AG08396 (cell line): Measurements from ENCODE around the gene UBAC2.
A peak's percentile ranks its signal among the peaks of the same experiment; 100 is the strongest.

Experiments
- DNase-seq: peaks from one replicate; pipeline ENCODE4 v3.0.0; 2012; ENCODE audit warnings: low spot score, mixed read lengths

The UBAC2 gene

DNA sequence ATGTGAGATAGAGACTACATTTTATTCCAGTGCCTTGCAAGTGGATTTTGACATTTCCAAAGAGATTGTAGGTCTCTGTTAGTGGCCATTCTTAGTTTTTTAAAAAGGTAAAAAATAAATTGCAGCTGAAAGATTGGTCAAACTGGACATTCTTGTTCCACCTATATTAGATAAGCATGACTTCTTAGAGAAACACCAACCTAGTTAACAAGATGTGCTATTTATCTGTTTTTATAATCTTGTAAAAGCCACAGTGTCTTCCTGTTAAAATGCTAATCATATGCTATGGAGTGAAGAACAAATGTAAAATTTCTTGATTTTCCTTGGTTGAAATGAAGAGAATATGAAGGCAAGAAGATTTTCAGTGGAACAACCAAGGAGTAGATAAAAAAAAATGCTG is 140.0 kb downstream of the UBAC2 start:
- no peak for DNase-seq

DNA sequence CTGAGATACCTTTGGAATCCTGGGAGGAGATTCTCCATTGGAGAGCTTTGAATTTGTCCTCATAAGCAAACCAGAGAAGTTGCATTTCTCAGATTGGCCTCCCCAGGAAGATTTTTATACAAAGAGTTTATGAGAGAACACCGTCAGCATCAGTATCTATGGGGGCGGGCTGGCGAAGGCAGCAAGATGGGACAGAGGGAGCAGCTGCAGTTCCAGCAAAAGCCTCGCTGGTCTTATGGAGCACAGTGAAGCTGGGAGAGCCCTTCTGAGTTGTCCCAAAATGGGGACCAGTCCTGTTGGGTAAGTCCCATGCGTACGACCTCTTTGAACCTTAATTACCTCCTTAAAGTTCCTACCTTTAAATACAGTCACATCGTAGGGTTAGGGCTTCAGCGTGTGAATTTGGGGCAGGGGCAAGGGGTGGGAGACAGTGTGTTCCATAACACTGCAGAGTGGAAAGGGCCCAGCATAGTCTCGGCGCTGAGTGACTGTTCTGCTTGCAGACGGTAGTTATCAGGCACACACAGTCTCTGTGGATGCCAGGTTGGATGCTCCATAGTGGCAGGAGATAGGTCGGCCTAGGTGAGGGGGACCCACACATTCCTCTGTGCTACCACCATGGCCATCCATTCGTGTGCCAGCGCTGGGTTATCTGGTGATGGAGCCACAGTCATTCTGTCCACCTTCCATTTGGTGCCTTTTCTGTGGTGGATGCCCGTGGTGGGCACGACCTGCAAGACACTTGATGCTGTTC is 141.5 kb downstream of the UBAC2 start:
- no peak for DNase-seq

DNA sequence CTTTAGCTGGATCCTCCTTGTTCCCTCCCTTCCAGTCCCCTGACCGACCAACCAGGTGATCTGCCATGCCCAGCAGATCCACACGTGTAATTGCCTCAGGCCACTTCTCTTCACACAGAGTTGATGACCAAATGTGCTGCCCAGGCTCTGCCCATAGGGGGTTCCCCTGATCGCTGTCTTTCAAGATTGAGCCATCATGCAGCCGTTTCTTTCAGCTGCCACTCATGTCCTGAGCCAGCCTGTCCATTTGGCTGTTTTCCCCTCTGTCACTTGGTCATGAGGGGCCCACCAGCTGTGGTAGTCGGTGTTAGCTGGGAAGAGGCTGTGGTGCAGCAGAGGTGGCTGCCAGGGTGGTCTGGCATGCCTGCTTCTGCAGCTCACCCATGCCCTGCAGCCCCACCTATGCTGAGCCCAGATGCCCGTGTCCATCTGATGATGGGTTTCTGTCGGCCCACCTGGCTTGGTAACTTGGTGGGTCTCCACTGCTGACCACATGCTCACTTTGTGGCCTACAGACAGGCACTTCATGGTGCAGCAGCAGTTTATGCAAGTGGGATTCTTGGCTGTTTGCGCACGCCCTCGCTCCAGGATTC is 142.2 kb downstream of the UBAC2 start:
- DNase-seq, result no peak

DNA sequence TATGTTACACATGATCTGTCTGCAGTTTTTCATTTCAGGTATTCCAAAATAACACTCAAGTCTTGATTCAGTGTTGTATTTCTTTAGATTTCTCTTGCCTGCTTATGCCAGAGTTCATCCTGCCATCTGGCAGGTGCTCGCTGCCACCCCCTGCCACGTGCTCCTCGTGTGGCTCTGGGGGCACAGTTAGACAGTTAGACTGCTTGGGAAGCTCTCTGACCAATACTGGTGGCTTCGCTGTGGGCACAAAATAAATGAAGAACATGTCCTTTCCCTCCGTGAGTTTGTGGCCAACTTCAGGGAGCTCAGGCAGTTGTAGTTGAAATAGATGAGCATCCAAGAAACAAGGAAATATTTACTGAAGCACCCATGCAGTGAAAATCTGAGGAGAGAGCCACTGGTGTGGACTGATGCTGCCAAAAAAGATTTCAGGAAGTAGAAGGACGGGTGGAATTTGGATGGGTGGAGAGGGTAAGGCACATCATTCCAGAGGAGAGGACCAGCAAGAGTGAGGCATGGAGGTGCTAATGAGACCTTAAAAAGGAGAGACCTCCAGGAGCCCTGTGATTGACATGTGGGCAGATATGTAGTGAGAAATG is 144.1 kb downstream of the UBAC2 start:
- DNase-seq, result no peak

DNA sequence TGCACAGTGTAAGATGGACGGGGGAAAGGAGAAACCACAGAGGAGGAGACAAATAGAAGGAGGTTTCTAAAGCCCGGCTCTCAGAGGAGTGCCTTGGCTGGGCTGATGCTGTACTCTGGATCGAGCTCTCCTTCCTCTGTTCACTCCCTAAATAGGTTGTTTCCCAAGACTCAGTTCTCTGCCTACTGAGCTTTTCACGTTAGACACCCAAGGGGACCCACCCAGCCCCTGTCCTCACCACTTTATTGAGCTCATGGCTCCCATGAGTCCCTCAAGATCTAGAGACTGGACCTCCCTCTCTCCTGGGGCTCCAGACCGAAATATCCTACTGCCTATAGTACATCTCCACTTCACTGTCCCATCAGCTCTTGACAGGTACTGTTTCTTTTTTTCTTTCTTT is 144.7 kb downstream of the UBAC2 start:
- DNase-seq, result no peak

DNA sequence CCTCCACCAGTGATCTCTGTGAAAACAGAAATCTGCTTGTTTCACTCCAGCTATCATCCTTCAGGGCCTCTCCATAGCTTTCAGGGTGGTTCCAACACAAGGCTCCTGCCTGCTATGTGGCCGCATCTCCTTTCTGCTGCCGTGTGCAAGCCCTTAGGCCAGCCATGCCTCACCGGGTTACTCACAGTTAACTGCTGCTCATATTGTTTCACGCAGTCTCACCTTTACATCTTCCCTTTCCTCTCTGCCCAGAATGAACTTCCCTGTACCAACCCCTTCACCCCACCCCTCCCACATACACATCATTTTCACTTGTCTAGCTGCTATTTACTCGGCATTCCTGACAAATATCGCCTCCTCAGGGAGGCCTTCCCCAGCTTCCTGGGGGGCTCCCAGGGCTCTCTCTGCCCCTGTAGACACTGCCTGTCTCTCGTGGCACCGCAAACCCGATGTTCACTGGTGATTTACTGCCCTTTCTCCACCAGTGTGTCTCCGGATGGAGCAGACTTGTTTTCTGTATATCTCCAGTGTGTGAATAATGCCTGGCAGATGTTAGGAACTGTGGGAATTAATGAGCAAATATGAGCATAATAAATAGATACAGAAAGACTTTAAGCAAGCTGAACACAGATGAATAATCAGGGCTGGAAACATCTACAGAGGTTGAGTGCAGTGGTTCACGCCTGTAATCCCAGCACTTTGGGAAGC is 145.8 kb downstream of the UBAC2 start:
- no peak for DNase-seq

DNA sequence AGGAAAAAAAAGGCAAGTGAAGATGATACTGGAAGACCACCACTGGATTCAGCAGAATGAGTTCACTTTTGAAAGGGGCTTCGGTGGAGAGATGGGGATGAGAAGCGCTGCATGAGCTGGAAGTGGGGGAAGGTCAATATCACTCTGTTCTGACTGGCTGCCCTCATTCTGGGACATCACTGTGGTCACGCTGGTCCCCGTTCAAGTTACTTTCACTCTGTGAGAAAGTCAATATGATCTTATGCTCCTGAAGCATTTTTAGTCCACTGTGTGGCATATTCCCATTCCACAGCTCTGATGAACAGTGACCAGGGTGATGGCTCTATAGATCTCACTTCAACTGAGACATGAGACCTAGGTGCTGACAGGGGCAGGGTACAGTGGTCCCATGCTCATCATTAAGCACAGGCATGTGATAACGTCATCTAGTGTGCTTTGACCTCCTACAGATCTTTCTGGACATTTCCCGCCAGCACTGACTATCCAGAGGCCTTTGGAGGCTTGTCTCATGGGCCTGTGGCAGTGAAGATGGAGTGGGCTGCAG is 146.8 kb downstream of the UBAC2 start:
- no peak for DNase-seq

DNA sequence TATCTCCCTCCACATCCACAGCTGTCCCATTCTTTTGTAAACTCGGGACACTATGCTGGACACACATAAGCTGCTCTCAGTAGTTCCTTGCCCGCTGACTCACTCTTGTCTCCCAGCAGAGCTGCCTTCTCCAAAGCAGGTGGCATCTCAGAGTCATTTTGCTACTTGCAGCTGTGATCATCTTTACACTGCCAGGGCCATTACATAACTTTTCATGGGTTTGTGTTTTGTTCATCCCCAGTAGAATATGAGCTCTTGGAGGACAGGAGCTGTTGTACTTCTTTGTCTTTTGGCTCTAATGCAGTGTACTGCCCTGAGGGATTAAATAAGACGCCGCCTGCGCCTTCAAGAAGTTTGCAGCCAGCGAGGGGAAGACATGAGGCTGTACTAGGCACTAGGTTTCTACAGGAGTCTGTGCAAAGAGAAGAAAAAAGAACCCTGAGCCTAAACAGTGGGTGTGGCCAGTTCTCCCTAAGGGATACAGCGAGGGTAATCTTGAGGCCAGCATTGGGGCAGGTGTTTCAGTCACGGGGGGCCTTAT is 147.3 kb downstream of the UBAC2 start:
- no peak for DNase-seq

DNA sequence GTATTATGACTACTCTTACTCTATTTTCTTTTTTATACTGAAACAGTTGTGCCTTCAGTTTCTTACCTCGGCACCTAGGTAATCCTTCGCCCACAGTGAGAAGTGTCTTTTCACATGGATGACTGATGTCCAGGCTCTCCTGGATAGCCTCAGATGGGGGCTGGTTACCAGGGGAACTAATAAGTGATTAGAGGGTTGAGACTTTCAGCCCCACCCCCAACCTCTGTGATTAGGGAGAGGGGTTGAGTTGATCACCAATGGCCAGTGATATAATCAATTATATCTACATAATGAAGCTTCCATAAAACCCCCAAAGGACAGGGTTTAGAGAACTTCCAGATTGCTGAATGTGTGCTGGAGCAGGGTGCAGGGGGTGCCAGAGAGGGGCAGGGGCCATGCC is 149.5 kb downstream of the UBAC2 start:
- DNase-seq, result no peak

DNA sequence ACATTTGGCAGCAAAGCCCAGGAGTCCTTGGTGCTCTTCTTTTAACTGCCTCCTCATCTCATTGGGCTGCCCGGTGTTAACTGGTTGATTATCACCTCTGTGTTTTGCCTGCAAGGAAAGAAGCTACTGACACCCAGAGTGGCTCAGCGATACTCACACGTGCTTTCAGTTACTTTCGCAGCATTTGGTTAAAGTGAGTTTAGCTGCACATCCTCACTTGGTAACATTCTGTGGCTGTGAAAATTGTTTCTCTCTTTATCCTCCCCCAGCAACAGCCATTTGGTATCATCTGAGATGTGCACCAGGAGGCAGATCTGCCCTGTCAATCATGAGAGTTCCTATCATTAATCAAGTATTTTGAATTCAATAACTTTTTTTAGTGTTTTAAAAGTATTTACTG is 151.1 kb downstream of the UBAC2 start:
- no peak for DNase-seq

DNA sequence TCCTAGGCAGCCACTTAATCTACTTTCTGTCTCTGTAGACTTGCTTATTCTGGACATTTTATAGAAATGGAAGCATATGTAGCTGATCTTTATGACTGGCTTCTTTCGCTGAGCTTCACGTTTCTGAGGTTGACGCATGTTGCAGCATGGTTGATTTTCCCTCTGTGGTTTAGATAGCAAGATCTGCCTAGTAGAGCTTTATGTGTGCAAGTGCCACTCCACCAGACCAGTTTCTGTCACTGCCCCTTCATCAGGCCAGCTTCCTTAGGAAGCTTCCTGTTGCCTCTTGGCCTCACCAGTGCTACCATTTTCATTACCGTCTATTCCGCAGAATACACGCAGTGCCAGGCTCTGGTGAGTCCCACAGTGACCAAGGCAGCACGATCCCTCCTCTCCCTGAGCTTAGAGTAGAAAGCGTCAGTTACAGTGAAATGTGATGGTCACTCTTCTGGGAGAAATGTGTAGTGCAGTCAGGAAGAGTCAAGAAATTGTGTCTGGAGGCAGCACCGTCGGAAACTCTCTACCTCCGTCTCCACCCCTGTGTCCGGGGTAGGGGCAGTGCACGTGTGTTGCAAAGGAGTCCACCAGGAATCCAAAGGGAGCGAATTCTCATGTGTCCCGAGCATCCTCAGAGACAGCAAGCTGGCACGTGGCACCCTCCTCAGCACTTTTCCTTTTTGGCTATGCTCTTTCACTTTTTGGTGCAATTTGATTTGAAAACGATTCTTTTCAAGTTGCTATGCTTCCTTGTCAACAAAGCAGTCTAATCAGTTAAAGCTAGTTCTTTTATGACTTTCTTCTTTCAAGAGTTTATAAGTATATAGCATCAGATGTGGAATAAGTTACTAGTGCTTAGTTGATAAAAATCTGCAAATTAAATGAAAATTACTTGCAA is 151.9 kb downstream of the UBAC2 start:
- no peak for DNase-seq

DNA sequence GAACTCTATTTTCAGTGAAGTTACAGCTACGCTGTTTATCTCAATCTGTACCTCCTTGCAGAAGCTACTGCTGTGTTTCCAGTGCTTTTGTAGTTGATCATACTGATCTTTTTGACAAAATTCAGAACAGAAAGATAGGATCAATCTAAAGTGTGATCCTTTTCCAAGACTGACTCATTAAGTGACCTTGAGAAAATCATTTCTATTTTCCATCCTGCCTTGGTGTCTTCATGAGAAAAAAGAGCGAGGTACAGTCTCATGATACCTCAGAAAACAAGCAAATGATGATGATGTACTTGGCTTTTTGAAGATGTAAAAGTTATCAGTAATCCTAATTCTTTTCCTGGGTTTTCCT is 152.6 kb downstream of the UBAC2 start:
- DNase-seq, result no peak

DNA sequence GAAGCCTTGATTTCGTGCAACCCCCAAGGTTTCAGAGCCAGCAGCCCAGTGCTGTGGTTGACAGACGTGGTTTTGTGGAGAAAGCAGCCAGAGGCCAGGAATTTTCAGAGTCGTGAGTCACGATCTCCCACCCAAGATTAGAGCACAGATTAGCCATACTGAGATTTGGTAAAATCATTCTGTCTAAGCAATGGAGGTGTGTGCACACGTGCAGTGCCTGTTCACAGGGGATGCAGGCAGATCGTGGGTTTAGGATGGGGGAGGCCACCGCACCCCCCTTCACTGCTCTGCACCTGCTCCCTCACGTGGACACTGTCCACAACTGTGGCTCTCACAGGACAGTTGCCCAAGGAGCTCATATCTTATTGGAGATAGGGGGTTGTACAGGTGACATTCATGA is 153.2 kb downstream of the UBAC2 start:
- no peak for DNase-seq

DNA sequence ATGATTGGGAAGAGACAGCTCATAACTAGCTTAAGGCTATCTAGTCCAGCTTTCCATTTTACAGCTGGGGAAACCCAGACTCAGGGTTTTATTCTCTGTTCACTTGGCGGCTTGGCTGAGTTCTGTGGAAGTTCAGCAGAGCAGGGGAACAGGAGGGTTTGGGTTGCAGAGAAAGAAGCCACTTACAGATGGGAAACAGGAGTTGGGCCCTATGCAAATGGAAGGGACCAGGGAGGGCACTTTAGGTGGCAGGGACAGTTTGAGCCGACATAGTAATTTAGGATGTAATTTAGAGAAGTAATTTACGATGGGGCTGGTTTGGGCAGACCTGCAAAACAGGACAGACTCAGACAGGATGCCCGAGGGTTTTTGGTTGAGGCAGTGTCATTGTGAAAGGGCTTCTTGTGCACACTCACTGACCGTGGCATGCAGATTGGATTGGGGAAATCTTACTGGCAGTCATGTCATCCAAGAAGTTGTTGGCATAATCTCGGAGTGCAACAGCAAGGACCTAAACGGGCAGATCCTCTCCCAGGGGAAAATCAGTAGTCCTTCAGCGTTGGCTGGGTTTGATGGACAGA is 153.8 kb downstream of the UBAC2 start:
- no peak for DNase-seq

DNA sequence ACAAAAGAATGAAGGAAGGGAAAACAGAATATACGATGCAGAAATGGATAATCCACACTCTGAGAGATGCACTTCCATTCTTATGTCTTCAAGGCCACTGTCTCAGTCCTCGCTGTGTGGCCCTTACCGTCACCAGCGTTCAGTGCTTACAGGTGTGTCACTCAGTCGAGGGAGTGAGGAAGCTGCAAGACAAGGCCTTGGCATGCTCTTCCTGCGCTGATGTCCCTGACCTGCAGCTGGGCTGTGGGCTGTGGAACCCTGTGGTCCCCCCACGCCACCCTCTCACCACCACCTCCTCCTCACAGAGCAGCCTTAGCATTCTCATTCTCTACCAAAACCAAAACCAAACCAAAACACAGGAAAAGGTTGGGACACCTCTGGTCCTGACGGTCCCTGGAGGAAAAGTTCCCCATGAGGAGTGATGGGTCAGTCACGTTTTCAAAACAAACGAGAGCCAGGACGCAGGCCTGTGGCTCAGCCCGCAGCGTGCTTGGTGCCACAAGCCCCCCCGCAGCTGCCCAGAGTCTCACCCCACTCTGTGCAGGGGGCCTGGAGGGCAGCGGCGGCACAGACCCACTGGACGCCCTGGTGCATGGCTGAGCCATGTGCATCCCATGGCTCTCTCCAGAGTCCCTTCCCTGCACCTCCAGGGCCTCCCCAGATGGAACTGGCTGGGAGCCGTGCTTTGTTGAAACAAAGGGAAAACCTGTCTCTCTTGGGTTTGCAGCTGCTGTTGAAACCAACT is 154.8 kb downstream of the UBAC2 start:
- no peak for DNase-seq

DNA sequence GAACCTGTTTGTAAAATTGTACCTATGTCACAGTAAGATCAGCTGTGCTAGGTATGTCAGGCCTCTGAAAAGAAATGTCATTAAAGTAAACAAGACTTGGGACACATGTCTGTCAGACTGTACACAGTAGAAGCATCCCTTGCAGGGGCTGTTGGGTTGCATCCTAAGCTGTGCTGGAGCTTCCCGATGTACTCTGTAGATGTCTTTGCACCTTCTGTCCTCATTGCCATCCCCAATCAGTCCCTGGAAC is 155.3 kb downstream of the UBAC2 start:
- no peak for DNase-seq

DNA sequence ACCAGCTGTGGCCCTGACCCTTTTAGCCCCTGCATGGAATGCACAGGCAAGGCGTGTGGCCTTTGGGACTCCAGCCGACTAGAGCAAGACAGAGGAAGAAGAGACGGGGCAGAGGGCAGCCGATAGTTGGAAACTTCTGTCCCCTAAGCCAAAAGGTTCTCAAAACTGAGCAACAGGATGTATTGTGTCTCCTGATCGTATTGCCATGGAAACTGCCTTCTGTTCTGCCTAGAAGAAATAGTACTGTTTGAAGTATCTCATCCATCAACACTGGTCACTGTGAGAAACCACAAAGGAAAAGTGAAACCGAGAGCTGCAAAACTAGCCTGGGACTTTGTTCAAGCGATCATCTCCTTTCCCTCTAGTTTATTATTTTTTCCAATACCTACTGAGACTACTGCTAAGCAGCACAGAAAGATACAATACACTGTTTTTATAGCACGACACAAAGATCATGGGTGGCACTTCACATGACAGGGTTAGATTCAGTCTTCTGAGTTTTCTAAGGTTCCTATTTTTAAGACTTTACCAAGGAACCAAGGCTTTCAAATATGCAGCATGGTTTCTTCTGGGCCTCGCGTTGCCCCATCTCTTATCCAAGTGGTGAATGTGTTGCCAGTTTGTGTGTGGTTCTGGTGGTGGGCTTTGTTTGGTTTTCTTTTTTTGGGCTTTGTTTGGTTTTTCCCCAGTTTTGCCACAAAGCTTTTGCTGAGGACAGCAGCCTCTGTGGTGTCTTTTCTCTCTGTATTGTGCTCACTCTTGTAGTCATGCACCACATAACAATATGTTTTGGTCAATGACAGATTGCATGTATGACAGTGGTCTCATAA is 155.8 kb downstream of the UBAC2 start:
- peak; percentile 73 for DNase-seq

DNA sequence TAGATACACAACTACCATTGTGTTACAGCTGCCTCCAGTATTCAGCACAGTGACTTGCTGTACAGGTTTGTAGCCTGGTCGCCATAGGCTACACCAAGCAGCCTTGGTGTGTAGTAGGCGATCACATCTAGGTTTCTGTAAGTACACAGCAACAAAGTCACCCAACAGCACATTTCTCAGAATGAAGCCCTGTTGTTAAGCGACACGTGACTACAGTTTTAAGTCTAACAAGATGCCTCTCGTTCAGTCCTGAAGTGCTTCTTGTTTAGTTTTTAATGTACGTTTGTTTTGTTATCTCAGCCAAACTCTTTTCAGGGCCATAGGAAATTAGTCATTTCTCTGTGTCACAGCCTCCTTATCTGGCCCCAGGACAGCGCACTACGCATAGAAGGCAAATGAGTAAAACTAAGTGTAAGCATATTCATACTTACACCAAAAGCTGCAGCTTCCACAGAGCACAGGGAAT is 156.5 kb downstream of the UBAC2 start:
- DNase-seq, result peak; percentile 64

DNA sequence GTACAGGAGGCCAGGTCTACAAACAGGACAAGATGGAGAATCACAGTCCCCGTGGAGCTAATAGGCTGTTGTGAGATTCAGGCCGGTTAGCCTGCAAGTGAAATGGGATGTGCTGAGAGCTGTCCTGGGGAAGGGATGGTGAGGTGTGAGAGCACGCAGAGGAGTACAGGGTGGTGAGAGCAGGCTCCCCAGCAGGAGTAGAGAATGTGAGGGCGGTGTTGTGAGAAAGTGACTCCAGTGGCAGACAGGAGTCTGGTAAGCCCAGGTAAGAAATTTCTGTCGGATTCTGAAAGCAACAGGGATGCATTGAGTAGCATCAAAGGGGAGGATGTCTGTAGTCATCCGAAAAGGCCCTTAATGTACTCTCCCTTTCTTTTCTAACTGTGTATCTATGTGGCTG is 157.3 kb downstream of the UBAC2 start:
- DNase-seq, result no peak

DNA sequence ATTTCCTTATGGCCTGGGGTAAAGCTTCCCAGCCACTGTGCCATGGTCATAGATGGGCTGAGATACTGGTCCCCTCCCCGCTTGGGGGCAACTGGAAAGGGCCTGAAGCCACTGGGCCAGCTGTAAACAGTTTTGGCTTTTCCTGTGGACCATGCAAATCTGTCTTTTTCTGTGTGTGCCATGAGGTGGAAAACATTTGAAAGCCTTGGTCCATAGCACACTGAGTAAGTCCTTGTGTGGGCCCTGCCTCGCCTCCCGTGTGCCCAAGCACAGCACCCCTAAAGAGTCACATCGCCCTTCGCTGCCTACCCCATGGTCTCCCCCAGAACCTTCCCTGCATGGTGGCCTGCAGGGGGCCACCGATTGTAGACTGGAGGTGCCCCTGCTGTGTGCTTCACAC is 158.9 kb downstream of the UBAC2 start:
- no peak for DNase-seq
